ENCODE data around the gene USP17L29. TPM values are rescaled to one million over a fixed set of nuclear protein-coding genes. Genes with fewer than 3 reads are reported as not detected.
A peak's percentile ranks its signal among the peaks of the same experiment; 100 is the strongest.
"Not testable (repeated sequence)": the region's sequence is repeated elsewhere in the genome, so short reads cannot be mapped to it uniquely, and the experiment has no call there.

The USP17L29 gene
- not detected for total RNA-seq
- long read RNA-seq, donor 1: 0 reads
- long read RNA-seq, donor 2: 0 reads

- DNase-seq (ENCODE audit: low spot score); intact Hi-C loops (cut with DNase I): not testable (repeated sequence)
Observed at GRCh38 chr4:9353338-9353737, at the start of gene USP17L29. Gene USP17L29, plus strand, starts transcription at chr4:9353638. Its CDS starts 0 bp downstream, at chr4:9353638.

- intact Hi-C loops (cut with DNase I); DNase-seq (ENCODE audit: low spot score): not testable (repeated sequence)
Observed at GRCh38 chr4:9324191-9324590, 29.2 kb upstream of the USP17L29 start.

- intact Hi-C loops (cut with DNase I); DNase-seq (ENCODE audit: low spot score): not testable (repeated sequence)
Observed at GRCh38 chr4:9324865-9325264, 28.6 kb upstream of the USP17L29 start, which contains the start of gene USP17L24. Gene USP17L24, plus strand, starts transcription at chr4:9325165. Its CDS starts 0 bp downstream, at chr4:9325165.

- DNase-seq (ENCODE audit: low spot score); intact Hi-C loops (cut with DNase I): not testable (repeated sequence)
Observed at GRCh38 chr4:9329611-9330010, 23.8 kb upstream of the USP17L29 start, which contains the start of gene USP17L25. Gene USP17L25, plus strand, starts transcription at chr4:9329911. Its CDS starts 0 bp downstream, at chr4:9329911.

GRCh38 chr4:9334358-9334757 is 19.1 kb upstream of the USP17L29 start, which contains the start of gene USP17L26:
Gene USP17L26, plus strand, starts transcription at chr4:9334658. Its CDS starts 0 bp downstream, at chr4:9334658.
- intact Hi-C loops (cut with DNase I): not testable (repeated sequence)

GRCh38 chr4:9339103-9339502 is 14.3 kb upstream of the USP17L29 start, which contains the start of gene USP17L5:
Gene USP17L5, plus strand, starts transcription at chr4:9339403. Its CDS starts 0 bp downstream, at chr4:9339403.
- DNase-seq (ENCODE audit: low spot score); intact Hi-C loops (cut with DNase I): not testable (repeated sequence)

More at GRCh38 chr4:9334358-9334757, 19.1 kb upstream of the USP17L29 start, which contains the start of gene USP17L26:
- DNase-seq (ENCODE audit: low spot score): not testable (repeated sequence)

- DNase-seq (ENCODE audit: low spot score); intact Hi-C loops (cut with DNase I): not testable (repeated sequence)
Observed at GRCh38 chr4:9343848-9344247, 9.6 kb upstream of the USP17L29 start, which contains the start of gene USP17L27. Gene USP17L27, plus strand, starts transcription at chr4:9344148. Its CDS starts 0 bp downstream, at chr4:9344148.

- intact Hi-C loops (cut with DNase I); DNase-seq (ENCODE audit: low spot score): not testable (repeated sequence)
Observed at GRCh38 chr4:9348593-9348992, 4.8 kb upstream of the USP17L29 start, which contains the start of gene USP17L28. Gene USP17L28, plus strand, starts transcription at chr4:9348893. Its CDS starts 0 bp downstream, at chr4:9348893.

GRCh38 chr4:9350866-9351265 is 2.6 kb upstream of the USP17L29 start:
- intact Hi-C loops (cut with DNase I); DNase-seq (ENCODE audit: low spot score): not testable (repeated sequence)

GRCh38 chr4:9362829-9363228 is 9.4 kb downstream of the USP17L29 start, which contains the start of gene USP17L30:
Gene USP17L30, plus strand, starts transcription at chr4:9363129. Its CDS starts 0 bp downstream, at chr4:9363129.
- DNase-seq (ENCODE audit: low spot score); intact Hi-C loops (cut with DNase I): not testable (repeated sequence)

GRCh38 chr4:9379881-9380280 is 26.4 kb downstream of the USP17L29 start:
- DNase-seq (ENCODE audit: low spot score); intact Hi-C loops (cut with DNase I): not testable (repeated sequence)

- peak; percentile 86 for DNase-seq (ENCODE audit: low spot score)
- intact Hi-C loops (cut with DNase I): not testable (repeated sequence)
Observed at GRCh38 chr4:9381012-9381534, 27.6 kb downstream of the USP17L29 start.

GRCh38 chr4:9384126-9384525 is 30.7 kb downstream of the USP17L29 start:
- no peak for DNase-seq (ENCODE audit: low spot score)
- intact Hi-C loops (cut with DNase I): no loop called here

GRCh38 chr4:9389001-9389400 is 35.6 kb downstream of the USP17L29 start:
- intact Hi-C loops (cut with DNase I); DNase-seq (ENCODE audit: low spot score): not testable (repeated sequence)

Other genes with a start within 250 kb of the USP17L29 start
- not detected for gene FAM90A26, start 183.2 kb upstream of the USP17L29 start, total RNA-seq
- not detected for gene USP17L10, start 143.0 kb upstream of the USP17L29 start, total RNA-seq
- not detected for gene USP17L11, start 138.2 kb upstream of the USP17L29 start, total RNA-seq
- not detected for gene USP17L12, start 133.5 kb upstream of the USP17L29 start, total RNA-seq
- gene USP17L13, start 128.7 kb upstream of the USP17L29 start, total RNA-seq: not detected
- under 1 TPM in 1 of 2 donors, not detected in 1; 0.14 TPM for gene USP17L15, start 119.3 kb upstream of the USP17L29 start, total RNA-seq
- not detected for gene USP17L17, start 109.8 kb upstream of the USP17L29 start, total RNA-seq
- not detected for gene USP17L18, start 105.0 kb upstream of the USP17L29 start, total RNA-seq
- not detected for gene USP17L19, start 100.3 kb upstream of the USP17L29 start, total RNA-seq
- gene USP17L20, start 95.5 kb upstream of the USP17L29 start, total RNA-seq: not detected
- gene USP17L21, start 90.8 kb upstream of the USP17L29 start, total RNA-seq: not detected
- gene USP17L22, start 86.0 kb upstream of the USP17L29 start, total RNA-seq: not detected
- gene USP17L24, start 28.5 kb upstream of the USP17L29 start, total RNA-seq: not detected
- not detected for gene USP17L25, start 23.7 kb upstream of the USP17L29 start, total RNA-seq
- not detected for gene USP17L26, start 19.0 kb upstream of the USP17L29 start, total RNA-seq
- gene USP17L5, start 14.2 kb upstream of the USP17L29 start, total RNA-seq: not detected
- not detected for gene USP17L27, start 9.5 kb upstream of the USP17L29 start, total RNA-seq
- gene USP17L28, start 4.7 kb upstream of the USP17L29 start, total RNA-seq: not detected
- not detected for gene USP17L30, start 9.5 kb downstream of the USP17L29 start, total RNA-seq
- not detected for gene DEFB131A, start 90.8 kb downstream of the USP17L29 start, total RNA-seq

Data from posterior vena cava (tissue), 2 donors.